Uterus (tissue), 2 donors: ENCODE measurements around the gene LMTK2.

Experiments
- POLR2A ChIP-seq, 2 donors: fragments of 450-650 bp; IDR thresholded peaks; one replicate each; pipeline ENCODE4 v1.6.1; 2016; ENCODE audit warnings: antibody characterized with exemption in 2 of 2, mild to moderate bottlenecking in 1 of 2, moderate library complexity in 1 of 2
- TF ChIP-seq, protein P1 (sequence below), 4 experiments: fragments of 200-600 bp in 2 of 4; fragments of 450-650 bp in 2 of 4; sonication (generic) in 2 of 4; IDR thresholded peaks; one replicate each; pipeline ENCODE4 v1.5.1; 2016 to 2019; ENCODE audit warnings: antibody characterized with exemption in 4 of 4, mild to moderate bottlenecking in 2 of 4, moderate library complexity in 1 of 4

DNA sequence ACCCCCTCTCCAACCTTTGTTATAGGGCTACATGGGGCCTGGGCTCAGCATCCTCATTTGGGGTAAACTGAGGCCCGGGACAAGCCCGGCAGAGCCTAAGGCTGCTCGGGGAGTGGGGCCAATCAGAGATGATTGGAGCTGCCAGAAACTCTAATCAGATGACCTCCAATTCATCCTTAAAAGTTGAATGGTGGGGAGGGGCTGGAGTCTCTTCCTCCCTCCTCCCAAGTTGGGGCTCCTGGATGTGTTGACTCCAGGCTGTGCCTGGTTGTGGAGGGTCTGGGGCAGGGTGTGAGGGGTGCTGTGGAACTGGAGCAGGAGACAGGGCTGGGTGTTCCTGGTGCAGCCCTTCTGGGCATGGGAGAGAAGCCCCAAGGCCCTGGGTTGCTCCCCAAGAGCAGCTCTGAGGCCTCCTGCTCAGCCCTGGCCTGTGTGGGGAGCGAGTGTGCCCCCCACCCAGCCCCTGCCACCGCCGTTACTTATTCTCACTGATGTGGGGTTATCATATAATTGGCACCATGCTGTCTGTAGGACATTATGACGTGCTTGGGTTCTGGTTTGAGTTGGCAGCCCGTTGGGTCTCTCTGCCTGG lies 106.7 kb downstream of the LMTK2 start:
- TF ChIP-seq, protein P1, sequence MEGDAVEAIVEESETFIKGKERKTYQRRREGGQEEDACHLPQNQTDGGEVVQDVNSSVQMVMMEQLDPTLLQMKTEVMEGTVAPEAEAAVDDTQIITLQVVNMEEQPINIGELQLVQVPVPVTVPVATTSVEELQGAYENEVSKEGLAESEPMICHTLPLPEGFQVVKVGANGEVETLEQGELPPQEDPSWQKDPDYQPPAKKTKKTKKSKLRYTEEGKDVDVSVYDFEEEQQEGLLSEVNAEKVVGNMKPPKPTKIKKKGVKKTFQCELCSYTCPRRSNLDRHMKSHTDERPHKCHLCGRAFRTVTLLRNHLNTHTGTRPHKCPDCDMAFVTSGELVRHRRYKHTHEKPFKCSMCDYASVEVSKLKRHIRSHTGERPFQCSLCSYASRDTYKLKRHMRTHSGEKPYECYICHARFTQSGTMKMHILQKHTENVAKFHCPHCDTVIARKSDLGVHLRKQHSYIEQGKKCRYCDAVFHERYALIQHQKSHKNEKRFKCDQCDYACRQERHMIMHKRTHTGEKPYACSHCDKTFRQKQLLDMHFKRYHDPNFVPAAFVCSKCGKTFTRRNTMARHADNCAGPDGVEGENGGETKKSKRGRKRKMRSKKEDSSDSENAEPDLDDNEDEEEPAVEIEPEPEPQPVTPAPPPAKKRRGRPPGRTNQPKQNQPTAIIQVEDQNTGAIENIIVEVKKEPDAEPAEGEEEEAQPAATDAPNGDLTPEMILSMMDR (IDR thresholded peaks at IDR 0.05): no peak
- no peak for TF ChIP-seq POLR2A (IDR thresholded peaks at IDR 0.05)
